Loucy (cell line): Measurements from ENCODE around the gene ARAF.

Source experiments
- H2AFZ ChIP-seq: fragments of 200-600 bp; sonication (generic); 2 replicates; pipeline ENCODE4 v1.6.0; 2016; ENCODE audit warnings: antibody characterized with exemption, mild to moderate bottlenecking, low read length, moderate library complexity
- H3F3A ChIP-seq: fragments of 200-600 bp; 2 replicates; pipeline ENCODE4 v1.6.0; 2016; ENCODE audit warnings: antibody characterized with exemption, low read depth, mild to moderate bottlenecking
- H3K27me3 ChIP-seq: fragments of 200-600 bp; sonication (generic); 2 replicates; pipeline ENCODE4 v1.6.1; 2014; ENCODE audit warnings: low read length, mild to moderate bottlenecking; ENCODE audit not compliant: insufficient read depth, poor library complexity, severe bottlenecking
- H3K36me3 ChIP-seq: fragments of 200-600 bp; sonication (generic); 2 replicates; pipeline ENCODE4 v1.6.1; 2016; ENCODE audit warnings: low read length; ENCODE audit not compliant: insufficient read depth
- H3K4me1 ChIP-seq: fragments of 200-600 bp; sonication (generic); 2 replicates; pipeline ENCODE4 v1.5.1; 2014; ENCODE audit warnings: low read length, mild to moderate bottlenecking; ENCODE audit not compliant: insufficient read depth, poor library complexity, severe bottlenecking
- H3K4me2 ChIP-seq: fragments of 200-600 bp; sonication (generic); 2 replicates; pipeline ENCODE4 v1.6.0; 2014; ENCODE audit warnings: antibody characterized with exemption, low read length, low read depth, mild to moderate bottlenecking; ENCODE audit not compliant: poor library complexity, severe bottlenecking
- H3K4me3 ChIP-seq: fragments of 200-600 bp; sonication (generic); 2 replicates; pipeline ENCODE4 v1.5.1; 2014; ENCODE audit warnings: low read length, mild to moderate bottlenecking, mixed read lengths; ENCODE audit not compliant: poor library complexity, severe bottlenecking
- H3K79me2 ChIP-seq: fragments of 200-600 bp; sonication (generic); 2 replicates; pipeline ENCODE4 v1.6.1; 2014; ENCODE audit warnings: low read length; ENCODE audit not compliant: insufficient read depth
- H3K9ac ChIP-seq: fragments of 200-600 bp; sonication (generic); 2 replicates; pipeline ENCODE4 v1.6.0; 2014; ENCODE audit warnings: mild to moderate bottlenecking, low read depth, low read length, moderate library complexity; ENCODE audit not compliant: poor library complexity, severe bottlenecking
- H3K9me2 ChIP-seq: fragments of 200-600 bp; sonication (generic); replicated peaks from 2 replicates; pipeline ENCODE4 v1.6.1; 2016; ENCODE audit warnings: low read depth, low read length, mixed read lengths
- H3K9me3 ChIP-seq: fragments of 200-600 bp; sonication (generic); 2 replicates; pipeline ENCODE4 v1.6.1; 2014; ENCODE audit warnings: mild to moderate bottlenecking, antibody characterized with exemption, low read length, low read depth; ENCODE audit not compliant: insufficient read depth
- H4K20me1 ChIP-seq: fragments of 200-600 bp; sonication (generic); 2 replicates; pipeline ENCODE4 v1.6.0; 2014; ENCODE audit warnings: antibody characterized with exemption, low read length, mild to moderate bottlenecking; ENCODE audit not compliant: insufficient read depth, poor library complexity, severe bottlenecking
- CTCF ChIP-seq: fragments of 200-600 bp; sonication (generic); conservative IDR thresholded peaks from 2 replicates; pipeline ENCODE4 v1.5.1; 2014; ENCODE audit warnings: mild to moderate bottlenecking, antibody characterized with exemption, low read length
- EZH2phosphoT487 ChIP-seq: fragments of 200-600 bp; IDR thresholded peaks from 2 replicates; pipeline ENCODE4 v1.6.1; 2018; ENCODE audit warnings: antibody characterized with exemption, mild to moderate bottlenecking, moderate library complexity, borderline replicate concordance

Gene ARAF

GRCh38 chrX:47585273-47585672 lies 24.3 kb downstream of the ARAF start:
- Histone ChIP-seq H3K9me3 (no peaks in the 10 kb centered on the region), H2AFZ (no peak overlapping the region), H3K9ac (no peak overlapping the region), H3K4me1 (peaks cover 20% of the 10 kb centered on the region), H4K20me1 (peaks cover 4% of the 10 kb centered on the region), H3K79me2 (peaks cover 23% of the 10 kb centered on the region), H3K36me3 (no peaks in the 10 kb centered on the region), H3K27me3 (no peaks in the 10 kb centered on the region), H3K9me2 (no peaks in the 10 kb centered on the region), H3K4me3 (no peak overlapping the region), H3F3A (no peaks in the 10 kb centered on the region), H3K4me2 (no peak overlapping the region)
- TF ChIP-seq CTCF (no peak), EZH2phosphoT487 (no peak)

GRCh38 chrX:47586043-47586787 lies 25.2 kb downstream of the ARAF start:
- H3K27me3 ChIP-seq: no peaks in the 10 kb centered on the region
- H3K9me2 ChIP-seq: no peaks in the 10 kb centered on the region
- no peaks in the 10 kb centered on the region for H3K9me3 ChIP-seq
- no peak overlapping the region for H3K9ac ChIP-seq
- H3K4me3 ChIP-seq: no peak overlapping the region
- peaks cover 4% of the 10 kb centered on the region for H4K20me1 ChIP-seq
- H2AFZ ChIP-seq: no peak overlapping the region
- H3F3A ChIP-seq: no peaks in the 10 kb centered on the region
- H3K4me1 ChIP-seq: peaks cover 20% of the 10 kb centered on the region
- H3K79me2 ChIP-seq: peaks cover 23% of the 10 kb centered on the region
- TF ChIP-seq EZH2phosphoT487: no peak
- TF ChIP-seq CTCF: no peak
- H3K36me3 ChIP-seq: no peaks in the 10 kb centered on the region
- no peak overlapping the region for H3K4me2 ChIP-seq

GRCh38 chrX:47587091-47587891 lies 26.3 kb downstream of the ARAF start:
- Histone ChIP-seq H3K79me2 (peaks cover 22% of the 10 kb centered on the region), H3K4me3 (no peak overlapping the region), H2AFZ (no peak overlapping the region), H3K9ac (no peak overlapping the region), H3K4me2 (no peak overlapping the region), H3K9me3 (no peaks in the 10 kb centered on the region), H3K36me3 (no peaks in the 10 kb centered on the region), H4K20me1 (peaks cover 4% of the 10 kb centered on the region), H3K9me2 (no peaks in the 10 kb centered on the region), H3K27me3 (no peaks in the 10 kb centered on the region), H3K4me1 (peaks cover 13% of the 10 kb centered on the region), H3F3A (no peaks in the 10 kb centered on the region)
- TF ChIP-seq EZH2phosphoT487 (no peak), CTCF (no peak)
